Liver (tissue), 3 donors: ENCODE data around the gene LRRC36.

ENCODE experiments used
- EGR1 ChIP-seq, 2 donors: IDR thresholded peaks; 2 replicates each; pipeline ENCODE4 v1.6.1; 2016 to 2018; ENCODE audit warnings: antibody characterized with exemption in 2 of 2, low read depth in 2 of 2
- FOXA1 ChIP-seq: IDR thresholded peaks from 2 replicates; pipeline ENCODE4 v1.6.1; 2016; ENCODE audit warnings: antibody characterized with exemption
- GABPA ChIP-seq, 2 donors: IDR thresholded peaks in 1 of 2; conservative IDR thresholded peaks in 1 of 2; 2 replicates each; pipeline ENCODE4 v1.6.1; 2016; ENCODE audit warnings: antibody characterized with exemption in 2 of 2, mild to moderate bottlenecking in 1 of 2, moderate library complexity in 1 of 2
- HNF4G ChIP-seq: IDR thresholded peaks from 2 replicates; pipeline ENCODE4 v1.6.1; 2016; ENCODE audit warnings: antibody characterized with exemption
- JUND ChIP-seq, 2 donors: IDR thresholded peaks; 2 replicates each; pipeline ENCODE4 v1.6.1; 2016; ENCODE audit warnings: antibody characterized with exemption in 2 of 2
- RAD21 ChIP-seq, 2 donors: IDR thresholded peaks; 2 replicates each; pipeline ENCODE4 v1.6.1; 2016; ENCODE audit warnings: antibody characterized with exemption in 2 of 2, mild to moderate bottlenecking in 2 of 2
- RXRA ChIP-seq, 2 donors: IDR thresholded peaks; 2 replicates each; pipeline ENCODE4 v1.6.1; 2017 to 2018; ENCODE audit warnings: antibody characterized with exemption in 2 of 2, mild to moderate bottlenecking in 1 of 2
- SP1 ChIP-seq: IDR thresholded peaks from 2 replicates; pipeline ENCODE4 v1.6.1; 2018; ENCODE audit warnings: antibody characterized with exemption, mild to moderate bottlenecking
- TAF1 ChIP-seq: conservative IDR thresholded peaks from 2 replicates; pipeline ENCODE4 v1.6.1; 2016; ENCODE audit warnings: antibody characterized with exemption, mild to moderate bottlenecking
- YY1 ChIP-seq: IDR thresholded peaks from 2 replicates; pipeline ENCODE4 v1.6.1; 2016; ENCODE audit warnings: antibody characterized with exemption, mild to moderate bottlenecking
- TF ChIP-seq, protein P1 (sequence below): fragments of 150-350 bp; IDR thresholded peaks from 2 replicates; pipeline ENCODE4 v1.5.1; 2017; ENCODE audit warnings: improper control_type of control experiment, low read depth, low read length; ENCODE audit not compliant: missing input control
- TF ChIP-seq, protein P2 (sequence below): IDR thresholded peaks from 2 replicates; pipeline ENCODE4 v1.6.1; 2016; ENCODE audit warnings: antibody characterized with exemption, mild to moderate bottlenecking
- TF ChIP-seq, protein P3 (sequence below): IDR thresholded peaks from 2 replicates; pipeline ENCODE4 v1.6.1; 2016; ENCODE audit warnings: antibody characterized with exemption
- TF ChIP-seq, protein P4 (sequence below): IDR thresholded peaks from 2 replicates; pipeline ENCODE4 v1.6.1; 2016; ENCODE audit warnings: antibody characterized with exemption
- donor health status: healthy.
- donor health status: healthy.

DNA sequence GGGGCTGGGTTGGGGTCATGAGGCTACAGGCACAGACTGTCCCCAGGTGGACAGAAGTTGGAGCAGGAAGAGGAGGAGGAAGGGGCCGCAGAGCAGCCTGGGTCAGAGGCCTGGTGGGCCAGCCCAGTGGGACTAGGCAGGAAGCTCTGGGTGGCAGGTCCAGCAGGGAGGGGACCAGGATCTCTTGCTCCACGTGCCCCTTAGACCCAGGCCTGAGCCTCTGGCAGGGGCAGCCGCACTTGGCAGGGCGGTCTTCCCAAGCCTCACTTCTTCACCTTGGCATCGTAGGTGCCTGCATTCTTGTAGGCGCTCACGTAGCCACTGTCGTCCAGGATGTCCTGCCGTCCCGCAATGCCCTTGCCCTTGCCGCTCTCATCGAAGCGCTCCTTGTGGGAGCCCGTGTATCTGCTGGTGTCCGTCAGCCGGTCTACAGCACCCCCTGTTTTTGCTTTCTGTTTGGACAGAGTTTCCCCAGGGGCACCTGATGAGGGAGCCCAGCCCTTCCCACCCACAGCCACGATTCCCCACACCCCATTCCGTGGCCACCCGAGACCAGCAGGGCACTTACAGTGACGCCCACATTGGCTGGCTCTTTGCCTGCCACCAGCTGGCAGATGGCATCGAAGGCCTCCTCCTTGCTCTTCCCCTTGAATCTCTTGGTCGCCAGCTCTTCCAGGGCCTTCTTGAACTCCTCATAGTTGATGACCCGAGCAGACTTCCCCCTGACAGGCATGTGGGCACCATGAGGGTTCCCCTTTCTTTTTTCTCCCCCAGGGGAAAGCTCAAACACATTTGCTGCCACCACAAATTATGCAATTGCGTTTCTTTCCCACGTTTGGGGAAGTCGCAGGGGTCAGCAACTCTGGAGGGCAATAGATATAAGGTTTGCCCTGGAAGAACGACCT, 63.5 kb downstream of the LRRC36 start:
- TF ChIP-seq, protein P1, sequence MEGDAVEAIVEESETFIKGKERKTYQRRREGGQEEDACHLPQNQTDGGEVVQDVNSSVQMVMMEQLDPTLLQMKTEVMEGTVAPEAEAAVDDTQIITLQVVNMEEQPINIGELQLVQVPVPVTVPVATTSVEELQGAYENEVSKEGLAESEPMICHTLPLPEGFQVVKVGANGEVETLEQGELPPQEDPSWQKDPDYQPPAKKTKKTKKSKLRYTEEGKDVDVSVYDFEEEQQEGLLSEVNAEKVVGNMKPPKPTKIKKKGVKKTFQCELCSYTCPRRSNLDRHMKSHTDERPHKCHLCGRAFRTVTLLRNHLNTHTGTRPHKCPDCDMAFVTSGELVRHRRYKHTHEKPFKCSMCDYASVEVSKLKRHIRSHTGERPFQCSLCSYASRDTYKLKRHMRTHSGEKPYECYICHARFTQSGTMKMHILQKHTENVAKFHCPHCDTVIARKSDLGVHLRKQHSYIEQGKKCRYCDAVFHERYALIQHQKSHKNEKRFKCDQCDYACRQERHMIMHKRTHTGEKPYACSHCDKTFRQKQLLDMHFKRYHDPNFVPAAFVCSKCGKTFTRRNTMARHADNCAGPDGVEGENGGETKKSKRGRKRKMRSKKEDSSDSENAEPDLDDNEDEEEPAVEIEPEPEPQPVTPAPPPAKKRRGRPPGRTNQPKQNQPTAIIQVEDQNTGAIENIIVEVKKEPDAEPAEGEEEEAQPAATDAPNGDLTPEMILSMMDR = no peak
- TF ChIP-seq RAD21 (IDR thresholded peaks at IDR 0.05) (no peak), SP1 (no peak), JUND (IDR thresholded peaks at IDR 0.05) (no peak), EGR1 (IDR thresholded peaks at IDR 0.05; ENCODE audit: low read depth in 2 of 2) (no peak), RXRA (IDR thresholded peaks at IDR 0.05) (peak in 1 of 2 donors; percentile 11), GABPA (IDR thresholded peaks at IDR 0.05 in 1 of 2, conservative IDR thresholded peaks at IDR 0.05 in 1 of 2) (no peak), HNF4G (no peak), YY1 (no peak), TAF1 (no peak), FOXA1 (no peak)
- TF ChIP-seq, protein P2, sequence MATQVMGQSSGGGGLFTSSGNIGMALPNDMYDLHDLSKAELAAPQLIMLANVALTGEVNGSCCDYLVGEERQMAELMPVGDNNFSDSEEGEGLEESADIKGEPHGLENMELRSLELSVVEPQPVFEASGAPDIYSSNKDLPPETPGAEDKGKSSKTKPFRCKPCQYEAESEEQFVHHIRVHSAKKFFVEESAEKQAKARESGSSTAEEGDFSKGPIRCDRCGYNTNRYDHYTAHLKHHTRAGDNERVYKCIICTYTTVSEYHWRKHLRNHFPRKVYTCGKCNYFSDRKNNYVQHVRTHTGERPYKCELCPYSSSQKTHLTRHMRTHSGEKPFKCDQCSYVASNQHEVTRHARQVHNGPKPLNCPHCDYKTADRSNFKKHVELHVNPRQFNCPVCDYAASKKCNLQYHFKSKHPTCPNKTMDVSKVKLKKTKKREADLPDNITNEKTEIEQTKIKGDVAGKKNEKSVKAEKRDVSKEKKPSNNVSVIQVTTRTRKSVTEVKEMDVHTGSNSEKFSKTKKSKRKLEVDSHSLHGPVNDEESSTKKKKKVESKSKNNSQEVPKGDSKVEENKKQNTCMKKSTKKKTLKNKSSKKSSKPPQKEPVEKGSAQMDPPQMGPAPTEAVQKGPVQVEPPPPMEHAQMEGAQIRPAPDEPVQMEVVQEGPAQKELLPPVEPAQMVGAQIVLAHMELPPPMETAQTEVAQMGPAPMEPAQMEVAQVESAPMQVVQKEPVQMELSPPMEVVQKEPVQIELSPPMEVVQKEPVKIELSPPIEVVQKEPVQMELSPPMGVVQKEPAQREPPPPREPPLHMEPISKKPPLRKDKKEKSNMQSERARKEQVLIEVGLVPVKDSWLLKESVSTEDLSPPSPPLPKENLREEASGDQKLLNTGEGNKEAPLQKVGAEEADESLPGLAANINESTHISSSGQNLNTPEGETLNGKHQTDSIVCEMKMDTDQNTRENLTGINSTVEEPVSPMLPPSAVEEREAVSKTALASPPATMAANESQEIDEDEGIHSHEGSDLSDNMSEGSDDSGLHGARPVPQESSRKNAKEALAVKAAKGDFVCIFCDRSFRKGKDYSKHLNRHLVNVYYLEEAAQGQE = no peak
- TF ChIP-seq, protein P3, sequence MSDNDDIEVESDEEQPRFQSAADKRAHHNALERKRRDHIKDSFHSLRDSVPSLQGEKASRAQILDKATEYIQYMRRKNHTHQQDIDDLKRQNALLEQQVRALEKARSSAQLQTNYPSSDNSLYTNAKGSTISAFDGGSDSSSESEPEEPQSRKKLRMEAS = no peak
- TF ChIP-seq, protein P4, sequence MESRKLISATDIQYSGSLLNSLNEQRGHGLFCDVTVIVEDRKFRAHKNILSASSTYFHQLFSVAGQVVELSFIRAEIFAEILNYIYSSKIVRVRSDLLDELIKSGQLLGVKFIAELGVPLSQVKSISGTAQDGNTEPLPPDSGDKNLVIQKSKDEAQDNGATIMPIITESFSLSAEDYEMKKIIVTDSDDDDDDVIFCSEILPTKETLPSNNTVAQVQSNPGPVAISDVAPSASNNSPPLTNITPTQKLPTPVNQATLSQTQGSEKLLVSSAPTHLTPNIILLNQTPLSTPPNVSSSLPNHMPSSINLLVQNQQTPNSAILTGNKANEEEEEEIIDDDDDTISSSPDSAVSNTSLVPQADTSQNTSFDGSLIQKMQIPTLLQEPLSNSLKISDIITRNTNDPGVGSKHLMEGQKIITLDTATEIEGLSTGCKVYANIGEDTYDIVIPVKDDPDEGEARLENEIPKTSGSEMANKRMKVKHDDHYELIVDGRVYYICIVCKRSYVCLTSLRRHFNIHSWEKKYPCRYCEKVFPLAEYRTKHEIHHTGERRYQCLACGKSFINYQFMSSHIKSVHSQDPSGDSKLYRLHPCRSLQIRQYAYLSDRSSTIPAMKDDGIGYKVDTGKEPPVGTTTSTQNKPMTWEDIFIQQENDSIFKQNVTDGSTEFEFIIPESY = no peak
